Testis (tissue), 3 donors: ENCODE data around the gene CELF2. TPM values are rescaled to one million over a fixed set of nuclear protein-coding genes. Genes with fewer than 3 reads are reported as not detected.

Source experiments
- DNase-seq: peaks from one replicate; pipeline ENCODE4 v3.0.0-alpha.2; 2019
- H3K27ac ChIP-seq, 2 donors: fragments of 200-600 bp; sonication (generic); one replicate each; pipeline ENCODE4 v1.5.1; 2019
- H3K27me3 ChIP-seq: fragments of 200-600 bp; sonication (generic); one replicate; pipeline ENCODE4 v1.5.1; 2019
- H3K36me3 ChIP-seq: fragments of 200-600 bp; sonication (generic); one replicate; pipeline ENCODE4 v1.5.1; 2017; ENCODE audit warnings: low read depth; ENCODE audit errors: missing control alignments
- H3K4me1 ChIP-seq: fragments of 200-600 bp; sonication (generic); one replicate; pipeline ENCODE4 v1.5.1; 2019
- H3K4me3 ChIP-seq, 2 donors: fragments of 200-600 bp; sonication (generic); one replicate each; pipeline ENCODE4 v1.5.1; 2017 to 2019
- H3K9me3 ChIP-seq: fragments of 200-600 bp; sonication (generic); one replicate; pipeline ENCODE4 v1.5.1; 2017
- POLR2A ChIP-seq: fragments of 450-650 bp; IDR thresholded peaks from one replicate; pipeline ENCODE4 v1.6.1; 2017; ENCODE audit warnings: antibody characterized with exemption, mild to moderate bottlenecking, moderate library complexity
- WGBS, 2 donors: methylation state at CpG; one replicate each; pipeline ENCODE4 v1.1.5; 2018; 5-methylcytosine and 5-hydroxymethylcytosine counted together
- intact Hi-C: fragments of 100-400 bp; cut with DNase I; formaldehyde crosslinking; loops from one replicate; pipeline ENCODE4 v1.15.1; 2023; ENCODE audit warnings: low total_unique reads
- polyA plus RNA-seq: library from polyadenylated mRNA; stranded (reverse); fragments of 350-450 nt; fragmentation: Illumina TruSeq; extraction: RNeasy Lipid Tissue Mini Kit (QIAGEN cat#74804); gene quantifications from one replicate; pipeline ENCODE4 v1.2.3, GENCODE V29; 2014; ENCODE audit warnings: low read depth, low replicate concordance; ENCODE audit not compliant: insufficient read depth
- total RNA-seq, 2 donors: library from RNA; depleted of rRNA; stranded (reverse); fragments of >200 nt; gene quantifications; one replicate each; pipeline ENCODE4 v1.2.3, GENCODE V29; 2016
- TF ChIP-seq, protein P1 (sequence below), 3 experiments: fragments of 450-650 bp in 2 of 3; fragments of 200-600 bp in 1 of 3; sonication (generic) in 1 of 3; IDR thresholded peaks; one replicate each; pipeline ENCODE4 v1.5.1; 2016 to 2019; ENCODE audit warnings: antibody characterized with exemption in 3 of 3, mild to moderate bottlenecking in 2 of 3, moderate library complexity in 1 of 3

The CELF2 gene
- total and polyA plus RNA-seq, 3 donors from 2014 or later, result 17.5 to 41.6 (median 27.8) TPM

DNA sequence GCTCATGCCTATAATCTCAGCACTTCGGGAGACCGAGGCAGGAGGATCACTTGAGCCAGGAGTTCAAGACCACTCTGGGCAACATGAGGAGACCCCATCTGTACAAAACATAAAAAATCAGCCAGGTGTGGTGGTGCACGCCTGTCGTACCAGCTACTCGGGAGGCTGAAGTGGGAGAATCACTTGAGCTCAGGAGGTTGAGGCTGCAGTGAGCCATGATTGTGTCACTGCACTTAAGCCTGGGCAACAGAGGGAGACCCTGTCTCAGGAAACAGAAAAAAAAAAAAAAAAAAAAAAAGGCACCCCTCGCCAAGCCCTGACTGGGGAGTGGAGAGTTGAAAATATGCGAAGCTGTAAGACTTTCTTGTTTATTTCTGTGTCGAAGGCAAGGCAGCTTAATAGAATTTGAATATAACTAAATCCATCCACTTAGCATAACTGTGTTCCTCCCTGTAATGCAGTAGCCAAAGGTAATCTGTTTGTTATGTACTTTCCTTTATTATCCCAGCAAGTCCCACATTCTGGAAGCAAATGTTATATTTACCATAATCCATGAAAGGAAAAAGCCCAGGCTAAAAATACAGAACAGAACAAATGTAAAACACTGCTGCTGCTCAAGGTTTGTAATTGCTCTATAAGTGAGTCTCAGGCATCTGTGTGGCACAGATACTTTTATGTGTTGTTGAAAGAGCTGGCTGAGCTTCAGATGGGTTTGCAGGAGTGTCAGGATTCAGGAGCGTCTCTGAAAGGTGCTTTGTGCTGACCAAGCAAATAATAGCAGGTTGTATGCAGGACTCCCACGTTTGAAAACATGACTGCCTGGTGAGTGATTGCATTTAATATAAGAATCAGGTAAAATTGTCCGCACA is 127.2 kb downstream of the CELF2 start:
- no peaks in the 10 kb centered on the region for H3K36me3 ChIP-seq
- intact Hi-C loops, result no loop called here
- no peak for TF ChIP-seq POLR2A
- TF ChIP-seq, protein P1, sequence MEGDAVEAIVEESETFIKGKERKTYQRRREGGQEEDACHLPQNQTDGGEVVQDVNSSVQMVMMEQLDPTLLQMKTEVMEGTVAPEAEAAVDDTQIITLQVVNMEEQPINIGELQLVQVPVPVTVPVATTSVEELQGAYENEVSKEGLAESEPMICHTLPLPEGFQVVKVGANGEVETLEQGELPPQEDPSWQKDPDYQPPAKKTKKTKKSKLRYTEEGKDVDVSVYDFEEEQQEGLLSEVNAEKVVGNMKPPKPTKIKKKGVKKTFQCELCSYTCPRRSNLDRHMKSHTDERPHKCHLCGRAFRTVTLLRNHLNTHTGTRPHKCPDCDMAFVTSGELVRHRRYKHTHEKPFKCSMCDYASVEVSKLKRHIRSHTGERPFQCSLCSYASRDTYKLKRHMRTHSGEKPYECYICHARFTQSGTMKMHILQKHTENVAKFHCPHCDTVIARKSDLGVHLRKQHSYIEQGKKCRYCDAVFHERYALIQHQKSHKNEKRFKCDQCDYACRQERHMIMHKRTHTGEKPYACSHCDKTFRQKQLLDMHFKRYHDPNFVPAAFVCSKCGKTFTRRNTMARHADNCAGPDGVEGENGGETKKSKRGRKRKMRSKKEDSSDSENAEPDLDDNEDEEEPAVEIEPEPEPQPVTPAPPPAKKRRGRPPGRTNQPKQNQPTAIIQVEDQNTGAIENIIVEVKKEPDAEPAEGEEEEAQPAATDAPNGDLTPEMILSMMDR (IDR thresholded peaks at IDR 0.05), result no peak
- no peaks in the 10 kb centered on the region for H3K27me3 ChIP-seq
- peaks cover 3% of the 10 kb centered on the region for H3K4me1 ChIP-seq
- no peak overlapping the region for H3K27ac ChIP-seq
- 78 to 83% methylated on average over 11 of the region's 11 CpGs for WGBS, 2 donors
- no peak overlapping the region for H3K4me3 ChIP-seq
- H3K9me3 ChIP-seq, result no peaks in the 10 kb centered on the region
- DNase-seq, result no peak

DNA sequence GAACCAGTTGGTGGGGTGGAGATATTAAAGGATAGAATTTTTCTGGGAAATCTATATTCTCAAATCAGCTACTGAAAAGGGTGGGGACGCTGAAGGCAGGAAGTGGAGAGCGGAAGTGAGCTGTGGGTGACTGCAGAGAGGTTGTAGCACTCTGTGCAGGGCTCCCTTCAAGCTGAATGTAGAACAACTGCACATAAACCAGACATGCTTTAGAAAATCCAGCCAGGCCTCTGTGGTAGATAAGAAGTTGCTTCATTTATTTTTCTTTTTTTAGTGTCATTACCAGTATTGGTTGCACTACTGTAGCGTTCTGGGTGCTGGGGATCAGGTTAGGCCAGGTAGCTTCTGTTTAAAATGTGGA is 127.8 kb downstream of the CELF2 start:
- intact Hi-C loops, result no loop called here
- WGBS, 2 donors, result 67 to 68% methylated on average over 3 of the region's 3 CpGs
- TF ChIP-seq, protein P1 (IDR thresholded peaks at IDR 0.05), result no peak
- TF ChIP-seq POLR2A, result no peak
- Histone ChIP-seq H3K4me1 (peaks cover 8% of the 10 kb centered on the region), H3K27me3 (no peaks in the 10 kb centered on the region), H3K9me3 (no peaks in the 10 kb centered on the region), H3K36me3 (no peaks in the 10 kb centered on the region), H3K27ac (no peak overlapping the region), H3K4me3 (no peak overlapping the region)
- DNase-seq, result no peak

DNA sequence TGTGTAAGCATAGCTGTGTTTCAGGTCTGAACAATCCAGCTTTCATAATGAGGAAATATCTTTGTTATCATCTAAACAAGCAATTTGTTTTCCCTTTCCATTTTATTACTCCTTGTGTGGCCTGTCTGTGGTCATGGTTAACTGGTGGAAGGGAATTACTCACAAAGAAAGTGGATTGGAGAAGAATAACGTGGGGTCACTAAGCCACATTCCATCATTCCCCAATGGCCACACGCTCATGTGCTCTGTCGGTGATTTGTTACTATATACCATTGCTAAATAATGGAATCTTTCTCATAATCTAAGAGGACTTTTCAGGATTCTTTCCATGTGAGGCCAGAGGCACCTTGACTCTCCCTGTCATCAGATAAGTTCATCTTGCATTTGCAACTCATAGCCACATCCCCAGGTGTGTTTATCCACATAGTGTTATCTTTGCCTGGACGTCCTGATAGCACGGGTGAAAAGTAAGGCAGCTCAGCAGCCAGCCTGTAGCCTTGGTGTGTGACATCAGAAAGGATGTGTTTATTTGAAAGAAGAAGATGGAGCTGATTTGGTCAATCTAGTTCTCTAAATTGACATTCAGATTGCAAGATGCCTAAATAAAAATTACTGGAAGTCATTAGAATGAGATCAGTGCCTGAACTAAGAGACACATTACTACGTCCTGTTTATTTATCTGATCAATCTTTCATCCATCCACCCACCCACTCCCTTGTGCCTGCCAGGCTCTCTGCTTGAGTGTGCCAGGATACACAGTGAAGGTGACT is 128.9 kb downstream of the CELF2 start:
- Histone ChIP-seq H3K4me3 (no peak overlapping the region), H3K27ac (no peak overlapping the region), H3K36me3 (no peaks in the 10 kb centered on the region), H3K9me3 (no peaks in the 10 kb centered on the region), H3K27me3 (no peaks in the 10 kb centered on the region), H3K4me1 (peaks cover 9% of the 10 kb centered on the region)
- DNase-seq, result no peak
- no peak for TF ChIP-seq POLR2A
- TF ChIP-seq, protein P1 (IDR thresholded peaks at IDR 0.05), result no peak
- intact Hi-C loops, result no loop called here
- WGBS, 2 donors, result 56 to 62% methylated on average over 6 of the region's 6 CpGs

DNA sequence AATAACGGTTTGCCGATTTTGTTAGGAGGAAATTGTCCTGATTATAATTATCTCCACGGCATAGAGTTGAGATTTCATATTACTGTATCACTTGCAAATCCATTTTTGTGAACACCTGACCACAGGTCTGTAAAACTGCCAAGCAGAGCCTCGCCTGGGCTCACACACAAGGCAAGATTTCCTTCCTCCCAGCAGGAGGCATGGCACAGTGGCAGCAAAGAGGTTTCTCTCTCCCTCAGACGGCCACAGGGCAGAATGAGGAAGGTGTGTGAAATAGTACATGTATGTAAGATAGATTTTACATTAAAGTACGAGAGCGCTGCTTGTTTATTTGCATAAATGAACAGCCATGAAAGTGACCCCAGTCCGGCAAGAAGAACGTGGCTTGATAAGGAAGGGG is 130.1 kb downstream of the CELF2 start:
- 75 to 82% methylated on average over 9 of the region's 9 CpGs for whole genome bisulfite sequencing, 2 donors

More for the DNA sequence above, 130.1 kb downstream of the CELF2 start:
- no peak for TF ChIP-seq POLR2A
- TF ChIP-seq, protein P1 (IDR thresholded peaks at IDR 0.05), result no peak
- H3K4me1 ChIP-seq, result peaks cover 9% of the 10 kb centered on the region
- H3K4me3 ChIP-seq, result no peak overlapping the region
- no peak for DNase-seq
- no peak overlapping the region for H3K27ac ChIP-seq
- H3K36me3 ChIP-seq, result no peaks in the 10 kb centered on the region
- no peaks in the 10 kb centered on the region for H3K27me3 ChIP-seq
- intact Hi-C loops, result no loop called here
- H3K9me3 ChIP-seq, result no peaks in the 10 kb centered on the region
